GM12878 (cell line): ENCODE data around the gene MLEC. TPM values are rescaled to one million over a fixed set of nuclear protein-coding genes. Genes with fewer than 3 reads are reported as not detected.

ENCODE experiments used
- ATAC-seq: fragments of 200-7000 bp; cut with Tn5 transposase; 3 replicates; pipeline ENCODE4 v1.9.1; 2020; ENCODE audit warnings: mild to moderate bottlenecking, moderate library complexity
- BruUV-seq: library from RNA; stranded (reverse); fragments of 400-500 nt; replicated peaks from 2 replicates; lab custom pipeline; 2021; lab: Mats Ljungman, UMichigan
- CTCF ChIA-PET: fragments of 300-600 bp; sonication (Branson Sonifier 250); formaldehyde crosslinking; extraction: SDS; loops from one replicate; lab custom pipeline; 2021; ENCODE audit warnings: inconsistent platforms; lab: Yijun Ruan, JAX
- POLR2A ChIA-PET: fragments of 350-600 bp; formaldehyde crosslinking; extraction: SDS; loops from one replicate; lab custom pipeline; 2021; ENCODE audit warnings: inconsistent platforms; lab: Charles Lee
- RAD21 ChIA-PET: fragments of 300-600 bp; sonication (Branson Sonifier 250); formaldehyde crosslinking; loops from one replicate; lab custom pipeline; 2023; ENCODE audit warnings: antibody characterized with exemption; ENCODE audit not compliant: unreplicated experiment; lab: Charles Lee
- SMC1A ChIA-PET: fragments of 300-600 bp; sonication (Branson Sonifier 250); formaldehyde crosslinking; loops from one replicate; lab custom pipeline; 2023; ENCODE audit not compliant: unreplicated experiment, uncharacterized antibody; lab: Charles Lee
- DNase-seq: peaks from one replicate; pipeline ENCODE4 v3.0.0-alpha.2; 2011; ENCODE audit warnings: low read depth, low spot score
- FAIRE-seq: peaks from 3 replicates; lab custom pipeline; 2011; peaks lifted over from hg19 to GRCh38; lab: Jason Lieb, UNC
- H2AFZ ChIP-seq: 2 replicates; pipeline ENCODE4 v1.6.0; 2011; ENCODE audit warnings: low read depth, low read length, control low read depth; ENCODE audit not compliant: control insufficient read depth
- H3K27ac ChIP-seq: 2 replicates; pipeline ENCODE4 v1.5.1; 2011; ENCODE audit warnings: control low read depth; ENCODE audit not compliant: control insufficient read depth, insufficient read depth
- H3K27me3 ChIP-seq, 2 experiments: replicated peaks in 1 of 2; 2 replicates each; pipeline versions ENCODE4 v1.6.0 to v1.6.1; 2011; ENCODE audit warnings: low read length in 1 of 2; ENCODE audit not compliant: control insufficient read depth in 2 of 2, insufficient read depth in 2 of 2
- H3K36me3 ChIP-seq, 2 experiments: 2 replicates each; pipeline ENCODE4 v1.5.1; 2011; ENCODE audit warnings: low read length in 1 of 2; ENCODE audit not compliant: control insufficient read depth in 2 of 2, insufficient read depth in 2 of 2
- H3K4me1 ChIP-seq: 2 replicates; pipeline ENCODE4 v1.6.1; 2011; ENCODE audit warnings: mild to moderate bottlenecking, low read length, moderate library complexity, mixed read lengths; ENCODE audit not compliant: control insufficient read depth, insufficient read depth
- H3K4me2 ChIP-seq: 2 replicates; pipeline ENCODE4 v1.6.0; 2011; ENCODE audit warnings: control low read depth; ENCODE audit not compliant: control insufficient read depth, insufficient read depth
- H3K4me3 ChIP-seq: fragments of 200-600 bp; sonication (generic); 2 replicates; pipeline ENCODE4 v1.5.1; 2016
- H3K79me2 ChIP-seq: 2 replicates; pipeline ENCODE4 v1.6.0; 2011; ENCODE audit warnings: low read length; ENCODE audit not compliant: control insufficient read depth, insufficient read depth
- H3K9ac ChIP-seq: 2 replicates; pipeline ENCODE4 v1.8.0; 2011; ENCODE audit warnings: low read length, control low read depth, mixed read lengths; ENCODE audit not compliant: control insufficient read depth, insufficient read depth
- H3K9me3 ChIP-seq: replicated peaks from 3 replicates; pipeline ENCODE4 v1.5.1; 2011; ENCODE audit warnings: mild to moderate bottlenecking, low read length; ENCODE audit not compliant: control insufficient read depth, insufficient read depth
- H4K20me1 ChIP-seq: 2 replicates; pipeline ENCODE4 v1.6.0; 2011; ENCODE audit not compliant: control insufficient read depth, insufficient read depth
- ASH2L ChIP-seq: fragments of 300-600, 200-600 bp; sonication (generic); IDR thresholded peaks from 2 replicates; pipeline ENCODE4 v1.6.1; 2017; ENCODE audit warnings: low read depth, mild to moderate bottlenecking, borderline replicate concordance
- GABPA ChIP-seq: IDR thresholded peaks from 2 replicates; pipeline ENCODE4 v1.6.1; 2014; ENCODE audit warnings: antibody characterized with exemption, low read depth, mild to moderate bottlenecking, inconsistent platforms
- GATAD2B ChIP-seq: fragments of 450-650 bp; conservative IDR thresholded peaks from 2 replicates; pipeline ENCODE4 v1.6.1; 2017; ENCODE audit warnings: low read depth, mild to moderate bottlenecking, moderate library complexity
- PAX5 ChIP-seq: IDR thresholded peaks from 2 replicates; pipeline ENCODE4 v1.6.1; 2011; ENCODE audit warnings: low read depth, low read length, borderline replicate concordance
- POU2F2 ChIP-seq: IDR thresholded peaks from 3 replicates; pipeline ENCODE4 v1.6.1; 2011; ENCODE audit warnings: low read depth, mild to moderate bottlenecking, low read length, borderline replicate concordance
- RELA ChIP-seq: fragments of 450-650 bp; IDR thresholded peaks from 2 replicates; pipeline ENCODE4 v1.8.0; 2014; ENCODE audit warnings: borderline replicate concordance; ENCODE audit not compliant: partially characterized antibody
- STAT1 ChIP-seq: fragments of 450-650 bp; conservative IDR thresholded peaks from 2 replicates; pipeline ENCODE4 v1.6.1; 2014; ENCODE audit warnings: antibody characterized with exemption, mild to moderate bottlenecking
- ZBED1 ChIP-seq: IDR thresholded peaks from 2 replicates; pipeline ENCODE4 v1.6.1; 2016; ENCODE audit warnings: borderline replicate concordance
- WGBS: methylation state at CpG from one replicate; pipeline ENCODE4 v1.1.6; 2016; ENCODE audit warnings: low lambda C conversion rate; ENCODE audit not compliant: insufficient replicate concordance, insufficient coverage; ENCODE audit errors: missing lambda C conversion rate; 5-methylcytosine and 5-hydroxymethylcytosine counted together
- in situ Hi-C: fragments of 300-500 bp; cut with MboI; formaldehyde crosslinking; loops from 9 replicates; pipeline ENCODE4 v1.14.3; 2018; ENCODE audit warnings: mixed read lengths
- intact Hi-C: fragments of 100-400 bp; cut with micrococcal nuclease; formaldehyde crosslinking; loops from one replicate; pipeline ENCODE4 v1.14.2; 2022; ENCODE audit not compliant: unreplicated experiment
- polyA plus RNA-seq, 11 experiments: library from polyadenylated mRNA; depleted of rRNA in 4 of 11; unstranded in 6 of 11; stranded (reverse) in 5 of 11; fragments of >200 nt; fragmentation: Nextera tagmentation in 4 of 11; fragmentation: Illumina TruSeq in 1 of 11; extraction: Ambion mirVana in 4 of 11; extraction: Trizol in 1 of 11; gene quantifications; 1 replicate in 1 of 11; 2 replicates in 10 of 11; pipeline versions ENCODE4 v1.2.1 to v1.2.3, GENCODE V29; 2011 to 2016; ENCODE audit warnings: inconsistent platforms in 2 of 11, missing spikeins in 2 of 11, low read depth in 1 of 11
- total RNA-seq, 4 experiments: library from RNA; depleted of rRNA in 3 of 4; stranded (reverse); fragments of >200 nt in 3 of 4; fragmentation: Illumina TruSeq in 1 of 4; extraction: Trizol in 1 of 4; gene quantifications; 2 replicates each; pipeline versions ENCODE4 v1.2.1 to v1.2.3, GENCODE V29; 2013 to 2021

The MLEC gene
- total and polyA plus RNA-seq, 10 of the 15 experiments (the other 5 are each of a cell fraction or from before 2014, with no cell fraction given): 26.7 to 172 (median 103) TPM

- 93% methylated on average over 3 of the region's 3 CpGs for WGBS
- DNase-seq (no peak), FAIRE-seq (peak; percentile 71), ATAC-seq (no peak)
- Histone ChIP-seq H3K9me3 (no peaks in the 10 kb centered on the region), H3K4me3 (no peak overlapping the region), H3K4me2 (peak overlapping the region; percentile 68), H3K79me2 (no peaks in the 10 kb centered on the region; the same call in 1 of the 2 replicates), H4K20me1 (no peaks in the 10 kb centered on the region), H2AFZ (no peak overlapping the region), H3K27me3 (no peaks in the 10 kb centered on the region), H3K9ac (no peak overlapping the region), H3K36me3 (peaks cover 8 to 20% of the 10 kb centered on the region in 2 experiments), H3K27ac (no peak overlapping the region), H3K4me1 (peaks cover 22% of the 10 kb centered on the region)
- ChIA-PET CTCF (interaction anchor here (0.6 to 3.8 kb wide), 4 partner anchors 72 to 250 kb away, joined by 3 to 19 read pairs (median 8); no protein-coding TSS in a partner anchor), POLR2A (no interaction called here), SMC1A (interaction anchor here (0.9 to 1.4 kb wide), 3 partner anchors 218 to 338 kb away, joined by 3 to 6 read pairs (median 3); no protein-coding TSS in a partner anchor), RAD21 (interaction anchor here (2.0 kb wide), 1 partner anchor 10 kb away, joined by 5 read pairs; no protein-coding TSS in a partner anchor)
- BruUV-seq: no TSS peak
- intact Hi-C loops (no loop called here), in situ Hi-C loops (no loop called here)
- TF ChIP-seq STAT1 (no peak), POU2F2 (peak; percentile 58; the same call in 1 of the 3 replicates), GATAD2B (no peak), ZBED1 (no peak), PAX5 (peak; percentile 25; the same call in 1 of the 2 replicates), RELA (no peak), GABPA (no peak), ASH2L (no peak)
Measured at GRCh38 chr12:120721866-120722265, 34.9 kb downstream of the MLEC start.
